Ishikawa (cell line): ENCODE results near the gene PLCL2.

ENCODE experiments used
- CEBPB ChIP-seq: IDR thresholded peaks from 2 replicates; pipeline ENCODE4 v1.6.1; 2012
- EP300 ChIP-seq: IDR thresholded peaks from 2 replicates; pipeline ENCODE4 v1.6.1; 2012; ENCODE audit warnings: borderline replicate concordance
- RAD21 ChIP-seq: IDR thresholded peaks from 2 replicates; pipeline ENCODE4 v1.6.1; 2012; ENCODE audit warnings: low read depth
- TCF12 ChIP-seq: IDR thresholded peaks from 2 replicates; pipeline ENCODE4 v1.6.1; 2012; ENCODE audit warnings: low read depth
- YY1 ChIP-seq: IDR thresholded peaks from 2 replicates; pipeline ENCODE4 v1.6.1; 2012; ENCODE audit warnings: low read depth
- ZBTB7A ChIP-seq: IDR thresholded peaks from 2 replicates; pipeline ENCODE4 v1.6.1; 2012; ENCODE audit warnings: low read depth
- TF ChIP-seq, protein P1 (sequence below): IDR thresholded peaks from 2 replicates; pipeline ENCODE4 v1.6.1; 2012

DNA sequence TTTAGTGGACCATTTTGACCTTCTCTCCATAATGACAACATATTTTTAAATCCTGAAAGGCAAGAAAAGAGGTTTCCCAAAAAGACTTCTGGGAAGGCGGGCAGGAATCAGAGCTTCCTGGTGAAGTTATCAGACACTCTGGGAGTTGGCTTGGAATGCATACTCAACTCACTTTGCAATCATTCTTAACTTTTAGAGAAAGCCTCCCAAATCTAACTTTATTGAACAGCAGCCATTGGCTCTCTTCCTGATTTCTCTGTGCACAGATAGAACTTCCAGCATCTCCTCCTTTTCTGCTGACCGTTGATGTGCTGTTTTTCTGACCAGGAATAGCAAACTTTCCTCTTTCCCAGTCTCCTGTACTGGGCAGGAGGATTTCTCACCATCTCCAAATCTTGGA, 44.6 kb downstream of the PLCL2 start:
- TF ChIP-seq YY1 (no peak), EP300 (no peak), ZBTB7A (no peak), TCF12 (no peak), RAD21 (no peak), CEBPB (no peak)
- TF ChIP-seq, protein P1, sequence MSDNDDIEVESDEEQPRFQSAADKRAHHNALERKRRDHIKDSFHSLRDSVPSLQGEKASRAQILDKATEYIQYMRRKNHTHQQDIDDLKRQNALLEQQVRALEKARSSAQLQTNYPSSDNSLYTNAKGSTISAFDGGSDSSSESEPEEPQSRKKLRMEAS: no peak
